CD4-positive, alpha-beta T cell treated with Interleukin-15 for 4 hours (primary cell): ENCODE data around the gene CDH8.

Experiments
- DNase-seq: peaks from one replicate; pipeline ENCODE4 v3.0.0-alpha.2; 2020; ENCODE audit warnings: low spot score

The CDH8 gene

DNA sequence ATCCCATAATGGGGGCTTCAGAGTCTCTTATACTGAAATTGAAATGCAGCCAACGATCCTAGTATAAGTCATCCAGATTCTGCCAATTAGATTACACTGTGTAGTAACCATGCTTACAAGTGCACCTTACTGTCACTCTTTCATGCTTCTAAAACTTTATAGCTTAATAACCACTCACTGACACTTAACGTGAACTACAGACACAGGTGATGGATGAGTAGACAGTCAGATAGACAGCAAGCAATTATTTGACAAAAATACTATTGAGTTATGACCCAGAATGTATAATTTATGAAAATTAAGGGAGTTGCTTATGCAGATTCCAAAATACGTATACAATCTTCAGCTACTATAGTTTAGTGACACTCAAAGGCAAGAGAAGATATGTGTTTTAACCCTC lies 6.3 kb downstream of the CDH8 start:
- DNase-seq, result no peak

DNA sequence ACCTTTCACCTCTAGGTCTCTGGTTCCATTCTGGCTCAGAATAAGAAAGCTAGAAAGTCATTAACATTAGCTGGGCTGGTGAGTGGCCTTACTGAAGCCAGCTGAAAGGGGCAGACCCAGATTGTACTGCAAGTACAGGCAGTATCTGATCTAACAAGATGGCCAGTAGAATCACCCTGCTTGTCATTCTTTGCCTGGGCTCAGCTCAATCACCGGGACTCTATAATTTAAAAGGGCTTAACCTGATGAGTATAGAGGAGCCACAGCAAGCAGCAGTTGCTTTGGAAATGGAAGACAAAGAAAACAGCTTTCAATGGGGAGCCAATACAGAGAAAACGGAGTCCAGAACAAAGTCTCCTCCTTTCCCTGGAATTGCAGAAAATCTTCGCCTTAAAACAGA lies 13.6 kb downstream of the CDH8 start:
- DNase-seq, result no peak

GRCh38 chr16:62021161-62021581 lies 15.1 kb downstream of the CDH8 start:
- no peak for DNase-seq

DNA sequence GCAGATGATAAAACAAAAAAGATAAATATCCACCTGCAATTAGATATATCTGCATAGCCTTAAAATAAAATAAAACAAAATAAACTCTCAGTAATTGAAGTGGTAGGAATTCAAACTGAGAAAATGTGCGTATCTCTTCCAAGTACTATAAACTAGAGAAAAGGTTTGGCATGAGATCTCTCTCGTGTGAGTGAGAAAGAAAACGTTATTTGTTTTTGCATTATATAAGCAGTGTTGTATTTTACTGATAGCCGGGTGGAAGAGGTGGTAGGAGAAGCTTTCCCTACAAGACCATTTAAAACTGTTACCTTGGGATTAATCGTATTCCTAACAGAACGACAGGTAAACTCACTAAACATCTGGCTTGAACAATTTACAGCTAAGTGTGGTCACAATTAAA lies 15.6 kb downstream of the CDH8 start:
- no peak for DNase-seq

DNA sequence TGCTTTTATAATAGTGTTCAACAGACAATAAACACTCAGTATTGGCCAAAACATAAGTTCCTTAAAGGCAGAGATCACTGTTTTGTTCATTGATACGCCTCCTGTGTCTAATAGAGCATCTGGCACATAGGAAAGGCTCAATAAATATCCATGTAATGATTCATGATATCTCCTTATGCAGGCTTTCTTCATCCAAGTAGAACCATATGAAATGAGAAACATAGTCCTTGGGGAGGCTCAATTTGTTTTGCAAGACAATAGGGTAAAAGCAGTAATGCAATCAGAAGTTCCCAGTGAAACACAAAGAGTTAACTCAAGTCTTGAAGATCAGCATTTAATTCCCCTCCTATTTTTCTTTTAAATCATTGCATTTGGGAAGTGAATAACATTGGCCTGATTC lies 16.4 kb downstream of the CDH8 start:
- no peak for DNase-seq

DNA sequence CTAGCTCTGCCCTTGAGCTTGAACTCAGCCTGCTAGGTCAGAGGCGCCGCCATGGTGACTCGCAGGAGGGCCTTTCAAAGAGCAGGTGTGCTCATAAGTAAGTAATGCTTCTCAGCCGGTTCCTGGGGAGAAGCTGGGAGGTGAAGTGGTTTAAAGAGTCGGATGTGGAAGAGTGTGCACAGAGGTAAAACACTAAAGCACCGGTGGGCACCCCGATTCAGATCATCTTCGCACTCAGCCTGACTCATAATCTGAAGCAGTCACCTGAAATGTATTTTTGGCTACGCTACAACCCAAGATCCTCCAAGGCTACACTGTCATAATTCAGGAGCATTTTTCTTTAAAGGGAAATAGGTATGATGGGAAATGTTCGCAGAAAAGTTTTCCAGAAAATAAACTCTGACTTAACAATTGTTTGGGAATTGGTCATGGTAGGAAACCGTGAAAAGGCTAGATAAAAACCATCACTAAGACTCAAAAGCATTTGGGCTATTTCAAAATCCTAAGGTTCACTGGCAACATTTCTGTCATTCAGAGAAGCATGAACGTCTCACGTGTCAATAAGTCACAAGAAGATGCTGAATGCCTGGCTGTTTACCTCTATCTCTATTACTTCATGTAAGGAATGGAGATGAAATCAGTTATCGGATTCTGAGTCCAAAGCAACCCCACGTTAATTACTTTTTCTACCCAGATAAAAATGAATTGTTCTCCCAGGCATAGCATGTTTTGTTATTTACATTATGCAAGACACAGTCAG lies 17.8 kb downstream of the CDH8 start:
- DNase-seq, result no peak

- DNase-seq, result no peak
These were observed 21.8 kb downstream of the CDH8 start for GRCh38 chr16:62014319-62014923.

GRCh38 chr16:62010186-62010585 lies 26.1 kb downstream of the CDH8 start:
- no peak for DNase-seq

GRCh38 chr16:61998460-61998859 lies 37.8 kb downstream of the CDH8 start:
- no peak for DNase-seq

DNA sequence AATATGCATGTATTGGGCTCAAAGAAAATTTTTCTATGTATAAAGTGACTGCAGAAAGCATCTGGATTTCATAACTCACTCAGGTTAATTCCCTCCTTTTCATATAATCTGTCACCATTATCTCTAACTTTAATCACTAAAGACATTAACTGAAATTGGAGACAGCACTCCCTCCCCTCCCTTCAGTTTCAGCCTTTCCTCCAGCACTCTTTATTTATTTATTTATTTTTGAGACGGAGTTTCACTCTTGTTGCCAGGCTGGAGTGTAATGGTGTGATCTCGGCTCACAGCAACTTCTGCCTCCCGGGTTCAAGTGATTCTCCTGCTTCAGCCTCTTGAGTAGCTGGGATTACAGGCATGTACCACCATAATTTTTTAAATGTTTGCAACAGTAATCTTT lies 43.1 kb downstream of the CDH8 start:
- no peak for DNase-seq

- DNase-seq, result no peak
These were observed 48.7 kb downstream of the CDH8 start for GRCh38 chr16:61987474-61988012.

GRCh38 chr16:61969077-61969382 lies 67.2 kb downstream of the CDH8 start:
- DNase-seq, result no peak

- no peak for DNase-seq
These were observed 67.8 kb downstream of the CDH8 start for GRCh38 chr16:61968242-61969076.

- no peak for DNase-seq
These were observed 79.0 kb downstream of the CDH8 start for GRCh38 chr16:61957075-61957855.

DNA sequence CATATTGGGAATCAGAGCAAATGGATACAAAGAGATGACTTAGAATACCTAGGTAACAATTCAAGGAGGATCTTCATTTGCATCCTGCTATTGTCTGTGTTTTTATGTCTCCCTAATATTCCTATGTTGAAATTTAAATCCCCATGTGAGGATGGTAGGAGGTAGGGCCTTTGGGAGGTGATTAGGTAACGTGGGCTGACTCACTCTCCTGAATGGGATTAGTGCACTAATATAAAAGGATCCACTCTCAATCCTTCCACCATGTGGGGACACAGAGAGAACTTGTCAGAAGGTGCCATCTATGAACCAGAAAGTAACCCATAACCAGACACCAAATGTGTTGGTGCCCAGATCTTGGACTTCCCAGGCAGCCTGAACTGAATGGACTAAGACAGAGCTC lies 83.4 kb downstream of the CDH8 start:
- no peak for DNase-seq

- DNase-seq, result no peak
These were observed 87.8 kb downstream of the CDH8 start for GRCh38 chr16:61948414-61948813.

GRCh38 chr16:61946019-61946418 lies 90.2 kb downstream of the CDH8 start:
- no peak for DNase-seq

- no peak for DNase-seq
These were observed 90.7 kb downstream of the CDH8 start for GRCh38 chr16:61945511-61945910.

DNA sequence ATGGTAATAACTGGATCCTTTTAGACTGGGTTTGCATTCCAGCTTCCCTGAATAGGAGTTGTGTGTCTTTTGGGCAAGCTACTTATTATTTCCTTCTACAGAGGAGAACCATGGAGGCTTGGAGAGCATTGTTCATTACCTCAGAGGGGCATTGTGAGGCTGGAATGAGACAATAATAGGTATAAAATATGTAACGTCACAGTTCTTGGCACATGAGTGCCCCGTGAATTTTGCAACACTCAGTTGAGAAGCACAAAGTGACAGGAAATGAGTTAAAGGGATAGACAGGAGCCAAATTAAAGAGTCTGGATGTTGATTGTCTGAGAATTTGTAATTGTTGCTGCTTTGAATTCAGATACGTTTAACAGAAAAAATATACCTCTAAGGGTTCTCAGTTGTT lies 92.2 kb downstream of the CDH8 start:
- no peak for DNase-seq

DNA sequence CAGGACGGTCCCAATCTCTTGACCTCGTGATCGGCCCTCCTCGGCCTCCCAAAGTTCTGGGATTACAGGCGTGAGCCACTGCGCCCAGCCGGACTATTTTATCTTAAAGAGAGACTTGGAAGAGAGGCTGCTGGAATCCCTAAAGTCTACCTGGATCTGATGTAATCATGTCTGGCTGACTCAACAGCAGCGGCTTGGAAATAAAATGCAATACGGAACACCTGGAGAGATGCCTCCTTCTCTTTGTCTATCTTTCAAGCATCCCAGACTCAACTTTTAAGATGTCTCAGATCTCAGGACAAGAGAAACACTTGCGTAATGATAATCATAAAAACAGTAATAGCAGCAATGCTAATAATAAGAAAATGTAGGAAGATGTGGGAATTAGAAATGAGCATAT lies 95.6 kb downstream of the CDH8 start:
- DNase-seq, result no peak

DNA sequence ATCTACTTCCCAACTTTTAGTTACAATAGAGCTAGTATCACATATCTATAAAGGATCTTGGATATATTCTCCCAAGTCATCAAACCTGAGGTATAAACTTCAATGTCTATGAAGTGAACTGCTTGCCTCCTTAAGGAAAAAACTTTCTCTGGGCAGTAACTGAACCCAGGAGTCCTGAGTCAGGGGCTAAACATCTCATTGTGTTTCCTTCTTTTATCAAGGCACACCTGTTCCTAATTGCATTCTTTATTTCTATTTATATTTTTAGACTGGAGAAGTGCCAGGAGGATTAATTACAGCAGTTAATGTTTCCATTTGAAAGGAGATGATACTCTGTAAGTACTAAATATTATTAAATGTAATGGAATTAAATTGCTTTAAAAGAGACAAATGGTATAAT lies 98.6 kb downstream of the CDH8 start:
- DNase-seq, result no peak

- no peak for DNase-seq
These were observed 99.7 kb downstream of the CDH8 start for GRCh38 chr16:61936522-61936921.
